ENCODE measurements around the gene NMNAT1. TPM values are rescaled to one million over a fixed set of nuclear protein-coding genes. Genes with fewer than 3 reads are reported as not detected.
A peak's percentile ranks its signal among the peaks of the same experiment; 100 is the strongest.
"Not testable (repeated sequence)": the region's sequence is repeated elsewhere in the genome, so short reads cannot be mapped to it uniquely, and the experiment has no call there.

Gene NMNAT1
- total and polyA plus RNA-seq, 11 donors, result 11.0 to 24.2 (median 16.8) TPM

DNA sequence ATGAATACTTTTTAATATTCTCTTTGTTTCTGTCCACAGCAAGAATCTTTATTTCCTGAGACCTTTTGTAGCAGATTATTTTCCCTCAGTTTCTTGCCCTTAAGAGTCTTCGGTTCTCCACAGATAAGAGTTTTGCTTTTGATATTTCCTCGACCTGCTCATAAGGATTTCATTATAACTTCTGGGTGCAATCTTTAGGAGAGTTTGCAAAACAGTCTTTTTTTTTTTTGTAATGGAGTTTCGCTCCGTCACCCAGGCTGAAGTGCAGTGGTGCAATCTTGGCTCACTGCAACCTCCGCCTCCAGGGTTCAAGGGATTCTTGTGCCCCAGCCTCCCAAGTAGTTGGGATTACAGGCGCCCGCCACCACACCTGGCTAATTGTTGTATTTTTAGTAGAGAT is 79.4 kb downstream of the NMNAT1 start:
- WGBS, 4 donors, result 87 to 96% (median 92%) methylated on average over 7 of the region's 7 CpGs
- ATAC-seq, result no peak
- H3K4me3 ChIP-seq, result no peak overlapping the region
- no peak for TF ChIP-seq POLR2A (IDR thresholded peaks at IDR 0.05)
- TF ChIP-seq, protein P1, sequence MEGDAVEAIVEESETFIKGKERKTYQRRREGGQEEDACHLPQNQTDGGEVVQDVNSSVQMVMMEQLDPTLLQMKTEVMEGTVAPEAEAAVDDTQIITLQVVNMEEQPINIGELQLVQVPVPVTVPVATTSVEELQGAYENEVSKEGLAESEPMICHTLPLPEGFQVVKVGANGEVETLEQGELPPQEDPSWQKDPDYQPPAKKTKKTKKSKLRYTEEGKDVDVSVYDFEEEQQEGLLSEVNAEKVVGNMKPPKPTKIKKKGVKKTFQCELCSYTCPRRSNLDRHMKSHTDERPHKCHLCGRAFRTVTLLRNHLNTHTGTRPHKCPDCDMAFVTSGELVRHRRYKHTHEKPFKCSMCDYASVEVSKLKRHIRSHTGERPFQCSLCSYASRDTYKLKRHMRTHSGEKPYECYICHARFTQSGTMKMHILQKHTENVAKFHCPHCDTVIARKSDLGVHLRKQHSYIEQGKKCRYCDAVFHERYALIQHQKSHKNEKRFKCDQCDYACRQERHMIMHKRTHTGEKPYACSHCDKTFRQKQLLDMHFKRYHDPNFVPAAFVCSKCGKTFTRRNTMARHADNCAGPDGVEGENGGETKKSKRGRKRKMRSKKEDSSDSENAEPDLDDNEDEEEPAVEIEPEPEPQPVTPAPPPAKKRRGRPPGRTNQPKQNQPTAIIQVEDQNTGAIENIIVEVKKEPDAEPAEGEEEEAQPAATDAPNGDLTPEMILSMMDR (IDR thresholded peaks at IDR 0.05), result no peak
- no peaks in the 10 kb centered on the region for H3K4me1 ChIP-seq
- H3K27ac ChIP-seq, result no peak overlapping the region
- no peaks in the 10 kb centered on the region for H3K27me3 ChIP-seq
- DNase-seq, result no peak
- intact Hi-C loops (cut with DNase I), result loop anchor here in 2 of 10 donors (5.0 to 10.0 kb wide), 3 partner anchors 60 to 148 kb away; no protein-coding TSS in a partner anchor
- H3K9me3 ChIP-seq, result peaks cover 0 to 6% (median 0%) of the 10 kb centered on the region in 12 donors
- H3K36me3 ChIP-seq, result no peaks in the 10 kb centered on the region

DNA sequence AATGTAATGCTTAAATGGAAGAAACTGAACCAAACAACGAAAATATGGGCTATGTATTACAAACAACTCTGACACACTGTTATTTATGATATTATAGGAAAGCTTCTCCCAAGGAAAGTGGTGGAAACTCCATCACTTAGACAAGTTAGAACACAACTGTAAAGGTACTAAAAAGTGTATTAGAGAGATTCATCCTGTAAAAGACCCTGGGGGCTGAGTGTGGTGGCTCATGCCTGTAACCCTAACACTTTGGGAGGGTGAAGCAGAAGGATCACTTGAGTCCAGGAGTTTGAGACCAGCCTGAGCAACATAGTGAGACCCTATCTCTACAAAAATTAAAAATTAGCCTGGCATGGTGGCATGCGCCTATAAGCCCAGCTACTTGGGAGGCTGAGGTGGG is 82.1 kb downstream of the NMNAT1 start:
- intact Hi-C loops (cut with DNase I), result loop anchor here in 1 of 10 donors (10.0 kb wide), 2 partner anchors 71 to 151 kb away; no protein-coding TSS in a partner anchor
- H3K4me1 ChIP-seq, result no peaks in the 10 kb centered on the region
- WGBS, 4 donors, result 80 to 91% (median 87%) methylated on average over 2 of the region's 2 CpGs
- H3K27me3 ChIP-seq, result no peaks in the 10 kb centered on the region
- no peak for DNase-seq
- ATAC-seq, result no peak
- no peak overlapping the region for H3K4me3 ChIP-seq
- no peak for TF ChIP-seq POLR2A (IDR thresholded peaks at IDR 0.05)
- no peaks in the 10 kb centered on the region for H3K36me3 ChIP-seq
- H3K27ac ChIP-seq, result no peak overlapping the region
- peaks cover 0 to 6% (median 0%) of the 10 kb centered on the region in 12 donors for H3K9me3 ChIP-seq

DNA sequence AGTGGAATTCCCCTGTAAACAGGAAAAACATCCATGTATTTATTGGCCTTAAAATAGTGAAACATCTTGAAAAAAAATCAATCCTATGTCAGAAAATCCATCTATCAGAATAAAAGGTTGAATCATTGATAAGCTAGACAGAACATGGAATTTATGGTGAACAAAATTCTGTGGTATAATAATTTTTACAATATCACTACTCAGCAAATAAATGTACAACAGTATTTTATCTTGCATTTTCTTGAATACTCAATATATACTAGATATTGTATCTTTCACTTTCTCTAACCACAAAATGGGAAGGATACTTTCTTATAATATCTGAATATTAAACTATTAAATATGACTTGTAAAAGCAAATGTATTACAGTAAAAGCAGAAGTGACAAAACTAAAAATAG is 83.8 kb downstream of the NMNAT1 start:
- intact Hi-C loops (cut with DNase I), result loop anchor here in 1 of 10 donors (10.0 kb wide), 2 partner anchors 72 to 152 kb away; no protein-coding TSS in a partner anchor

DNA sequence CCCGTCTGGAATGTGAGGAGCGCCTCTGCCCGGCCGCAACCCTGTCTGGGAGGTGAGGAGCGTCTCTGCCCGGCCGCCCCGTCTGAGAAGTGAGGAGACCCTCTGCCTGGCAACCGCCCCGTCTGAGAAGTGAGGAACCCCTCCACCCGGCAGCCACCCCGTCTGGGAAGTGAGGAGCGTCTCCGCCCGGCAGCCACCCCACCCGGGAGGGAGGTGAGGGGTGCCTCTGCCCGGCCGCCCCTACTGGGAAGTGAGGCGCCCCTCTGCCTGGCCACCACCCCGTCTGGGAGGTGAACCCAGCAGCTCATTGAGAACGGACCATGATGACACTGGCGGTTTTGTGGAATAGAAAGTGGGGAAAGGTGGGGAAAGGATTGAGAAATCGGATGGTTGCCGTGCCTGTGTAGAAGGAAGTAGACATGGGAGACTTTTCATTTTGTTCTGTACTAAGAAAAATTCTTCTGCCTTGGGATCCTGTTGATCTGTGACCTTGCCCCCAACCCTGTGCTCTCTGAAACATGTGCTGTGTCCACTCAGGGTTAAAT is 85.8 kb downstream of the NMNAT1 start:
- not testable (repeated sequence) for H3K4me3 ChIP-seq, DNase-seq, H3K27ac ChIP-seq, H3K9me3 ChIP-seq, H3K36me3 ChIP-seq, H3K27me3 ChIP-seq, ATAC-seq
- H3K4me1 ChIP-seq, result peaks cover 0 to 20% (median 7%) of the 10 kb centered on the region in 12 donors
- 70 to 89% (median 79%) methylated on average over 6 to 24 of the region's 24 CpGs for WGBS, 4 donors
- intact Hi-C loops (cut with DNase I), result loop anchor here in 1 of 10 donors (10.0 kb wide), 2 partner anchors 74 to 154 kb away; no protein-coding TSS in a partner anchor

More for the DNA sequence above, 83.8 kb downstream of the NMNAT1 start:
- H3K36me3 ChIP-seq, result no peaks in the 10 kb centered on the region
- no peak overlapping the region for H3K4me3 ChIP-seq
- no peak overlapping the region for H3K27ac ChIP-seq
- DNase-seq, result no peak
- peaks cover 0 to 9% (median under 1%) of the 10 kb centered on the region in 12 donors for H3K4me1 ChIP-seq
- H3K27me3 ChIP-seq, result no peaks in the 10 kb centered on the region
- H3K9me3 ChIP-seq, result peaks cover 0 to 6% (median 0%) of the 10 kb centered on the region in 12 donors
- ATAC-seq, result no peak
- no peak for TF ChIP-seq POLR2A (IDR thresholded peaks at IDR 0.05)
- TF ChIP-seq, protein P1 (IDR thresholded peaks at IDR 0.05), result no peak

DNA sequence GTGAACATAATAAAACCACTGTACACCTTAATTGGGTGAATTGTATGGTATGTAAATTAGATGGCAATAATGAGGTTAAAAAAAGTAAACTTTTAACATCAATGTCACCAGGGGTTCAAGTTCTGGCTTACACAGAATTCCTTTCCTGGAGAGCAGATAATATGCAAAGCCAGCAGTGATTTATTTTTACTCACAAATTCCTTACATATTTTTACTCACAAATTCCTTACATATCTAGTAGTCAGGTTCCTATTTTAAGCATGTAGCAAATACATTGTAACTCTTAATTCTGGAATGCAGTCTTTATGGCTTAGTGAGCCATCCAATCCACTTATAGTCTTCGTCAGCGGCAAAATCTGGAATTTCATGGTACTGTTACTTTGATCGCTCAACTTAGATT is 88.2 kb downstream of the NMNAT1 start:
- TF ChIP-seq, protein P1 (IDR thresholded peaks at IDR 0.05), result no peak

More for the DNA sequence above, 88.2 kb downstream of the NMNAT1 start:
- Histone ChIP-seq H3K4me1 (peaks cover 0 to 38% (median 19%) of the 10 kb centered on the region in 12 donors), H3K4me3 (no peak overlapping the region), H3K9me3 (no peaks in the 10 kb centered on the region), H3K27me3 (no peaks in the 10 kb centered on the region), H3K36me3 (peaks cover 0 to 5% (median 2%) of the 10 kb centered on the region in 9 donors), H3K27ac (peak overlapping the region in 6 of 12 donors; percentile 67 to 99 (median 92))
- DNase-seq (no peak), ATAC-seq (no peak)
- 47 to 70% (median 52%) methylated on average over 3 of the region's 3 CpGs for WGBS, 4 donors
- intact Hi-C loops (cut with DNase I), result loop anchor here in 8 of 10 donors (5.0 to 10.0 kb wide), 6 partner anchors 76 to 157 kb away; partner anchors contain the start of genes LZIC (in 1 of the 8) and NMNAT1 (in 1 of the 8)

All from heart left ventricle (tissue), 16 donors.